HCT116 (cell line): ENCODE data around the gene UGT1A3. TPM values are rescaled to one million over a fixed set of nuclear protein-coding genes. Genes with fewer than 3 reads are reported as not detected.

ENCODE experiments used
- ATAC-seq: fragments of 200-7000 bp; cut with Tn5 transposase; 2 replicates; pipeline ENCODE4 v1.9.1; 2020; ENCODE audit warnings: mild to moderate bottlenecking, moderate library complexity
- BruUV-seq: library from RNA; stranded (reverse); fragments of 400-500 nt; replicated peaks from 2 replicates; lab custom pipeline; 2021; lab: Mats Ljungman, UMichigan
- CTCF ChIA-PET: fragments of 300-600 bp; sonication (Branson Sonifier 250); formaldehyde crosslinking; loops from one replicate; lab custom pipeline; 2021; ENCODE audit warnings: antibody characterized with exemption; lab: Charles Lee
- POLR2A ChIA-PET: fragments of 300-600, 350-600 bp; sonication (Branson Sonifier 250); formaldehyde crosslinking; loops from one replicate; lab custom pipeline; 2021; ENCODE audit warnings: antibody characterized with exemption; lab: Charles Lee
- RAD21 ChIA-PET, 2 experiments: fragments of 300-600 bp; sonication (Branson Sonifier 250); formaldehyde crosslinking; loops; one replicate each; lab custom pipeline; 2023; ENCODE audit warnings: low total read pairs in 2 of 2; ENCODE audit not compliant: uncharacterized antibody in 2 of 2, unreplicated experiment in 2 of 2, low non-redundant PET in 1 of 2; lab: Charles Lee
- DNase-seq: peaks from one replicate; pipeline ENCODE4 v3.0.0-alpha.2; 2010; ENCODE audit warnings: low read depth, low spot score
- H2AFZ ChIP-seq: fragments of 200-600 bp; shearing (Covaris generic), sonication (generic); 2 replicates; pipeline ENCODE4 v1.6.1; 2017; ENCODE audit warnings: low read depth, mixed run types, mixed read lengths, antibody characterized with exemption, low read length; ENCODE audit not compliant: poor library complexity, severe bottlenecking
- H3K27ac ChIP-seq: 2 replicates; pipeline ENCODE4 v1.5.1; 2012; ENCODE audit warnings: low read depth, low read length
- H3K27me3 ChIP-seq: fragments of 200-600 bp; sonication (generic); 2 replicates; pipeline ENCODE4 v1.6.1; 2016; ENCODE audit warnings: mixed run types, low read length, mixed read lengths; ENCODE audit not compliant: insufficient read depth
- H3K36me3 ChIP-seq, 2 experiments: fragments of 200-500 bp in 1 of 2; fragments of 200-600 bp in 1 of 2; sonication (Bioruptor generic) in 1 of 2; sonication (generic) in 1 of 2; 2 replicates each; pipeline versions ENCODE4 v1.5.1 to v1.6.1; 2014 to 2016; ENCODE audit warnings: low read length in 2 of 2, inconsistent platforms in 1 of 2, mixed read lengths in 1 of 2, mixed run types in 1 of 2; ENCODE audit not compliant: insufficient read depth in 2 of 2, control insufficient read depth in 1 of 2
- H3K4me1 ChIP-seq, 2 experiments: fragments of 200-600 bp in 1 of 2; sonication (generic) in 1 of 2; 2 replicates each; pipeline versions ENCODE4 v1.5.1 to v1.6.1; 2012 to 2017; ENCODE audit warnings: low read length in 2 of 2, inconsistent platforms in 1 of 2, mild to moderate bottlenecking in 1 of 2, mixed read lengths in 1 of 2, mixed run types in 1 of 2, moderate library complexity in 1 of 2; ENCODE audit not compliant: insufficient read depth in 2 of 2, control insufficient read depth in 1 of 2
- H3K4me2 ChIP-seq: fragments of 200-600 bp; sonication (generic); 2 replicates; pipeline ENCODE4 v1.6.1; 2017; ENCODE audit warnings: mixed run types, low read length, mixed read lengths
- H3K4me3 ChIP-seq, 2 experiments: fragments of 200-600 bp in 1 of 2; sonication (generic) in 1 of 2; replicated peaks in 1 of 2; 2 replicates each; pipeline ENCODE4 v1.5.1; 2011 to 2016; ENCODE audit warnings: low read length in 2 of 2, control low read depth in 1 of 2, low read depth in 1 of 2, mild to moderate bottlenecking in 1 of 2, mixed read lengths in 1 of 2, mixed run types in 1 of 2
- H3K79me2 ChIP-seq: fragments of 200-600 bp; sonication (generic); 2 replicates; pipeline ENCODE4 v1.6.1; 2017; ENCODE audit warnings: mild to moderate bottlenecking, mixed run types, low read length, moderate library complexity, mixed read lengths; ENCODE audit not compliant: insufficient read depth
- H3K9ac ChIP-seq: fragments of 200-600 bp; sonication (generic); 2 replicates; pipeline ENCODE4 v1.6.1; 2016; ENCODE audit warnings: low read length, mixed read lengths
- H3K9me2 ChIP-seq: fragments of 200-600 bp; sonication (generic), shearing (Covaris generic); 2 replicates; pipeline ENCODE4 v1.6.1; 2017; ENCODE audit warnings: mixed run types, mild to moderate bottlenecking, moderate library complexity; ENCODE audit not compliant: insufficient read depth
- H3K9me3 ChIP-seq, 2 experiments: fragments of 200-500 bp in 1 of 2; fragments of 200-600 bp in 1 of 2; sonication (Bioruptor generic) in 1 of 2; sonication (generic) in 1 of 2; 2 replicates each; pipeline ENCODE4 v1.6.1; 2014 to 2017; ENCODE audit warnings: low read length in 2 of 2, mixed read lengths in 2 of 2, inconsistent platforms in 1 of 2, low read depth in 1 of 2, mild to moderate bottlenecking in 1 of 2, mixed run types in 1 of 2, moderate library complexity in 1 of 2; ENCODE audit not compliant: control insufficient read depth in 1 of 2, insufficient read depth in 1 of 2
- H4K20me1 ChIP-seq: fragments of 200-600 bp; sonication (generic), shearing (Covaris generic); 2 replicates; pipeline ENCODE4 v1.6.1; 2017; ENCODE audit warnings: mixed run types, mild to moderate bottlenecking, moderate library complexity; ENCODE audit not compliant: insufficient read depth
- CBX3 ChIP-seq: IDR thresholded peaks from 2 replicates; pipeline ENCODE4 v1.6.1; 2012; ENCODE audit warnings: low read depth
- EZH2phosphoT487 ChIP-seq: fragments of 200-600 bp; IDR thresholded peaks from 2 replicates; pipeline ENCODE4 v1.6.1; 2018; ENCODE audit warnings: antibody characterized with exemption, borderline replicate concordance
- FOSL1 ChIP-seq: IDR thresholded peaks from 2 replicates; pipeline ENCODE4 v1.6.1; 2012; ENCODE audit warnings: low read depth
- REST ChIP-seq: IDR thresholded peaks from 2 replicates; pipeline ENCODE4 v1.6.1; 2012; ENCODE audit warnings: low read depth
- SRF ChIP-seq: IDR thresholded peaks from 2 replicates; pipeline ENCODE4 v1.6.1; 2012; ENCODE audit warnings: low read depth
- TCF7L2 ChIP-seq: IDR thresholded peaks from 2 replicates; pipeline ENCODE4 v1.7.0; 2011; ENCODE audit warnings: borderline replicate concordance, inconsistent platforms; ENCODE audit not compliant: insufficient read depth, insufficient read length; ENCODE audit errors: extremely low read depth
- YY1 ChIP-seq: IDR thresholded peaks from 2 replicates; pipeline ENCODE4 v1.6.1; 2011; ENCODE audit warnings: low read length, low read depth, moderate library complexity, mild to moderate bottlenecking; ENCODE audit not compliant: insufficient replicate concordance; ENCODE audit errors: extremely low read depth
- ZBTB33 ChIP-seq: IDR thresholded peaks from 2 replicates; pipeline ENCODE4 v1.6.1; 2011; ENCODE audit warnings: mild to moderate bottlenecking, low read length, moderate library complexity; ENCODE audit not compliant: insufficient replicate concordance; ENCODE audit errors: extremely low read depth
- ZNF274 ChIP-seq: fragments of 200-500 bp; sonication (Bioruptor generic); IDR thresholded peaks from 2 replicates; pipeline ENCODE4 v1.6.1; 2014; ENCODE audit warnings: mild to moderate bottlenecking, low read depth, low read length, inconsistent platforms
- intact Hi-C: fragments of 100-400 bp; cut with micrococcal nuclease; formaldehyde crosslinking; loops from 2 replicates; pipeline ENCODE4 v1.10.0; 2022
- total RNA-seq: library from RNA; stranded (reverse); gene quantifications from one replicate; pipeline ENCODE4 v1.2.1, GENCODE V29; 2021; ENCODE audit not compliant: unreplicated experiment

The UGT1A3 gene
- total RNA-seq, 1 experiment from 2014 or later = not detected

GRCh38 chr2:233822101-233822771 is 93.4 kb downstream of the UGT1A3 start:
- no peak for ATAC-seq
- DNase-seq = no peak
- Histone ChIP-seq H3K4me1 (no peaks in the 10 kb centered on the region), H3K4me3 (no peak overlapping the region), H3K9me3 (no peaks in the 10 kb centered on the region), H2AFZ (no peak overlapping the region), H4K20me1 (no peaks in the 10 kb centered on the region), H3K27ac (no peak overlapping the region), H3K79me2 (no peaks in the 10 kb centered on the region), H3K9ac (no peak overlapping the region), H3K4me2 (no peak overlapping the region), H3K27me3 (no peaks in the 10 kb centered on the region), H3K36me3 (no peaks in the 10 kb centered on the region), H3K9me2 (no peaks in the 10 kb centered on the region)
- RAD21 ChIA-PET = no interaction called here
- intact Hi-C loops = no loop called here
- TF ChIP-seq CBX3 = no peak
- TF ChIP-seq FOSL1 = no peak
- no peak for TF ChIP-seq EZH2phosphoT487
- TF ChIP-seq YY1 = no peak
- TF ChIP-seq ZBTB33 = no peak
- no peak for TF ChIP-seq ZNF274
- no peak for TF ChIP-seq REST
- no peak for TF ChIP-seq SRF
- no peak for TF ChIP-seq TCF7L2
- no TSS peak for BruUV-seq
- CTCF ChIA-PET = no interaction called here
- POLR2A ChIA-PET = no interaction called here

Other genes with a start within 250 kb of the UGT1A3 start
- gene USP40, start 162.3 kb upstream of the UGT1A3 start, total RNA-seq = 34.9 TPM
- gene UGT1A8, start 111.4 kb upstream of the UGT1A3 start, total RNA-seq = not detected
- gene UGT1A10, start 92.6 kb upstream of the UGT1A3 start, total RNA-seq = not detected
- gene UGT1A9, start 57.1 kb upstream of the UGT1A3 start, total RNA-seq = not detected
- not detected for gene UGT1A7, start 47.1 kb upstream of the UGT1A3 start, total RNA-seq
- not detected for gene UGT1A6, start 36.2 kb upstream of the UGT1A3 start, total RNA-seq
- not detected for gene UGT1A5, start 16.1 kb upstream of the UGT1A3 start, total RNA-seq
- gene UGT1A4, start 10.3 kb upstream of the UGT1A3 start, total RNA-seq = 0.12 TPM
- gene UGT1A1, start 31.2 kb downstream of the UGT1A3 start, total RNA-seq = not detected
- gene MROH2A, start 49.3 kb downstream of the UGT1A3 start, total RNA-seq = not detected
- gene HJURP, start 125.5 kb downstream of the UGT1A3 start, total RNA-seq = 64.1 TPM
- gene TRPM8, start 188.3 kb downstream of the UGT1A3 start, total RNA-seq = 0.39 TPM